ENCODE data around the gene SCGB3A1. TPM values are rescaled to one million over a fixed set of nuclear protein-coding genes. Genes with fewer than 3 reads are reported as not detected.

The SCGB3A1 gene
- total RNA-seq, 2 experiments from 2014 or later: not detected

DNA sequence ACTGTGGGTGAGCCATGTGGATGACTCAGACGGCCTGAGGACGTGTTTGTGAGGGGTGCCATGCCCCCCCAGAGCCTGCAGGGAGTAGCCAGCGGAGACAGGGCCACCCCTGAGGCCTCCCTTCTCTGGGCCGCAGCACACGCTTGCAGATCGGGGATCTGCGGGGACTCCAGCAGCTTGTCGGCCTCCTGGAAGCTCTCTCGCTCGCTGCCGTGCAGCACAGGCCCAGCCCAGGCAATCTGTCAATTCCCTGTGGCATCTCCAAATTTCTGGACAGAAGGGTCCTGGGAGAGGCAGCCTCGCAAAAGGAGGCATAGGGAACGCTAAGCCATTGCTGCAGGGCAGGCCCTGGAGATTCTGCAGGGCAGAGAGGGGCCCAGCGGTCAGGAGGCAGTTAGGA is 36.9 kb upstream of the SCGB3A1 start:
- ATAC-seq (no peak), DNase-seq (no peak)
- Mint-ChIP-seq H3K4me1 (ENCODE audit: low read depth) (peaks cover 8% of the 10 kb centered on the region), H3K27me3 (no peaks in the 10 kb centered on the region), H3K36me3 (ENCODE audit: low read depth) (no peaks in the 10 kb centered on the region), H3K9me3 (no peaks in the 10 kb centered on the region), H3K27ac (no peak overlapping the region), H3K4me3 (no peak overlapping the region)
- TF ChIP-seq, protein P1, sequence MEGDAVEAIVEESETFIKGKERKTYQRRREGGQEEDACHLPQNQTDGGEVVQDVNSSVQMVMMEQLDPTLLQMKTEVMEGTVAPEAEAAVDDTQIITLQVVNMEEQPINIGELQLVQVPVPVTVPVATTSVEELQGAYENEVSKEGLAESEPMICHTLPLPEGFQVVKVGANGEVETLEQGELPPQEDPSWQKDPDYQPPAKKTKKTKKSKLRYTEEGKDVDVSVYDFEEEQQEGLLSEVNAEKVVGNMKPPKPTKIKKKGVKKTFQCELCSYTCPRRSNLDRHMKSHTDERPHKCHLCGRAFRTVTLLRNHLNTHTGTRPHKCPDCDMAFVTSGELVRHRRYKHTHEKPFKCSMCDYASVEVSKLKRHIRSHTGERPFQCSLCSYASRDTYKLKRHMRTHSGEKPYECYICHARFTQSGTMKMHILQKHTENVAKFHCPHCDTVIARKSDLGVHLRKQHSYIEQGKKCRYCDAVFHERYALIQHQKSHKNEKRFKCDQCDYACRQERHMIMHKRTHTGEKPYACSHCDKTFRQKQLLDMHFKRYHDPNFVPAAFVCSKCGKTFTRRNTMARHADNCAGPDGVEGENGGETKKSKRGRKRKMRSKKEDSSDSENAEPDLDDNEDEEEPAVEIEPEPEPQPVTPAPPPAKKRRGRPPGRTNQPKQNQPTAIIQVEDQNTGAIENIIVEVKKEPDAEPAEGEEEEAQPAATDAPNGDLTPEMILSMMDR (IDR thresholded peaks at IDR 0.05): no peak
- ChIA-PET CTCF (no interaction called here), POLR2A (no interaction called here)
- intact Hi-C loops (cut with micrococcal nuclease): no loop called here

DNA sequence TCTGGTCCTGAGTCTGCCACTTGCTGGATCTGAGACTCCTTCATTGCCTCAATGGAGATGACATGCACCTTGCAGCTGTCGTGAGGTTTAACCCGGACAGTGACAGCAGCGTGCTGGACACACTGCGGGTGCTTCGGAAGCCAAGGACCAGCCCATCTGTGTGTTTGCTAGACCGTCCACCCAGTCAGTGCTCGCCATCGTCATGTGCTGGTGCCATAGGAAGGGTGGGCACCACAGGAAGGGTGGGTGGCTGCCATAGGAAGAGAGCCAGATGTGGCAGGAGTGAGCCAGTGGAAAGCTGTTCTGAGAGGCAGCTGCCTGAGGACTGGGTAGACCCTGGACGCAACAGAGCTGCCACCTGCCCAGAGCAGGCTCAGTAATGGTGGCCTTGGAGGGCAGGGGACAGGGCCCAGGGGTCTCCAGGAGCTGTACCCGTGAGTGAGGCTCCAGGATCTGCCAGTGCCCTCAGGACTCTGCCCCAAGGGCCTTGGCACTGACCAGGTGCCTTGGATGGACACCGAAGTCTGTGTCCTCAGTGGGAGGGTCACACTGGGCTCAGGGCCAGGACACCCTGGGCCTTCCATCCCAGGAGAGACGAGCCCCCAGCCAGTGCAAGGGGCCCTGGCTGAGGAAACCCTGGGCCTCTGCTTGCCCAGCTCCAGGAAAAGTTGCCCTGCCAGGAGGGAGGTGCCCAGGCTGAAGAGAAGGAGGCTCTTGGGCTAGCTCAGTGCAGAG is 36.3 kb upstream of the SCGB3A1 start:
- intact Hi-C loops (cut with micrococcal nuclease): no loop called here
- ChIA-PET CTCF (no interaction called here), POLR2A (no interaction called here)
- H3K27ac Mint-ChIP-seq: no peak overlapping the region
- H3K9me3 Mint-ChIP-seq: no peaks in the 10 kb centered on the region
- no peak for DNase-seq
- no peaks in the 10 kb centered on the region for H3K27me3 Mint-ChIP-seq
- no peak for ATAC-seq
- TF ChIP-seq, protein P1 (IDR thresholded peaks at IDR 0.05): no peak
- H3K4me3 Mint-ChIP-seq: no peak overlapping the region
- peaks cover 8% of the 10 kb centered on the region for H3K4me1 Mint-ChIP-seq (ENCODE audit: low read depth)
- no peaks in the 10 kb centered on the region for H3K36me3 Mint-ChIP-seq (ENCODE audit: low read depth)

DNA sequence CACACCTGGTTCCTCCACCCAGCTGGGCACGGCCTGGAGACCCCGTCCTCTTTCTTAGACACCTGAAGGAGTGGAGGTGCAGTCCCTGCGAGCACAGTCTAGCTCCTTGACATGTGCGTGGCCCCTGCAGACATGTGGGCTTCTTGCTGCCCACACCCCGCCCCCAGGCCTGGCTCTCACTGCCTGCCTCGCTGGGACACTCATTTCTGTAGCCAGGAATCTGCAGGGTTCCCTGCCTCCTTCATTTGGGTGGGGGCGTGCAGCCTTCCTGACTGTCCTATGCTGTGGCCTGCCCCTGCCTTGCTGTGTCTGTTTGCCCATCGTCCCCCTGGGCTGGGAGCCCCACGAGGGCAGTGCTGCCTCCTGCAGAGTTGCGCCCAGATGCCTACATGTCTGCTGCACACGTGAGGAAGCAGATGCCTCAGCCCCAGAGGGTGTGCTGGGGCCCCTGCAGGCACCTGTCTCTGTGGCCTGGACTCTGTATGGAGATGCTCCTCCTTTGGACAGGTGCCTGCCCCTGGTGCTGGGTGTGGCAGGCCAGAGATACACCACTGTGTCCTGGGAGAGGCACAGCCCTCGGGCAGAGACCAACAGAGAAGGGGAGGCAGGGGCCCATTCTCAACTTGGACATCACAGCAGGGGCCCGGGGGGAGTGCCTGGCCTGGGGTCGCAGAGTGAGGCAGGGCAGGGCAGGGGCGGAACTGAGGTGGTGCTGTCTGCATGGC is 35.5 kb upstream of the SCGB3A1 start:
- Mint-ChIP-seq H3K4me1 (ENCODE audit: low read depth) (peaks cover 8% of the 10 kb centered on the region), H3K9me3 (no peaks in the 10 kb centered on the region), H3K4me3 (no peak overlapping the region), H3K27ac (no peak overlapping the region), H3K36me3 (ENCODE audit: low read depth) (no peaks in the 10 kb centered on the region), H3K27me3 (no peaks in the 10 kb centered on the region)
- POLR2A ChIA-PET: no interaction called here
- no peak for DNase-seq
- intact Hi-C loops (cut with micrococcal nuclease): no loop called here
- CTCF ChIA-PET: no interaction called here
- TF ChIP-seq, protein P1 (IDR thresholded peaks at IDR 0.05): no peak
- no peak for ATAC-seq

DNA sequence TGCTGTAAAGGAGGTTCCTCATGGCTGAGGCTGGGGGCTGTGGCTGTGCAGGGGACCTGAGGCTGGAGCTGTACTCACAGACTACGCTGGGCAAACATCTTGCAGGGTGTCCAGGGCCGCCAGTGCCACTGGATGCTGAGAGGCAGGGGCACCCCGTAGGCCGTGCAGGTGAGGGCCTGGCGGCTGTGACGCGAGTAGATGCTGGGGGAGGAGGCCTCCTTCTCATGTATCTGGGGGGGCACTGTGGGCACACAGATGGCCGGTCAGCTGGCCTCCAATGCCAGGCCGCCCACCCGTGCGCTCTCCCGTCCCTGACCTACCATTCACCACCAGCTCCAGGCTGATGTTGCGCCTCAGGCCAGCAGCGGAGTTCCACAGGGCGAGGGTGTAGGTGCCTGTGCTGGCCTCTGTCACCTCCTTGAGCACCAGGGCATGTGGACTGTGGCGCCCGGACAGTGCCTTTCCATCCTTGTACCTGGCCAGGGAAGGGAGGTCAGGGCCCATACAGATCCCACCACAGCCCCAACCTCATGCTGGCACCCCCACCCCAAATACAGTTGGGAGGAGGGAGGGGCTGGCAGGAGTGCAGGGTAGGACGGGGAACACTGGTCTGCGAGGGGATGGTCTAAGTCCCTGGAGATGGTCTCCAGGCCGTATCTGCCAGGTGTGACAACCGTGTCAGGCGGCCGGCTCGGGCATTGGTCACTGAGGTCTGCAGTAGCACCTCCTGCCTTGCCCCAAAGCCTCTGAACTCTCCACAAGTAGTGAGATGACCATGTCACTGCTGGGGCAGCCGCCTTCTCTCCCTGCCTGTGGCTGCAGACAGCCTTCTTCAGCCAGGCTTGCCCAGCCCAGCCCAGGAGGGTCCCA is 34.7 kb upstream of the SCGB3A1 start:
- POLR2A ChIA-PET: no interaction called here
- Mint-ChIP-seq H3K36me3 (ENCODE audit: low read depth) (no peaks in the 10 kb centered on the region), H3K27me3 (no peaks in the 10 kb centered on the region), H3K9me3 (no peaks in the 10 kb centered on the region), H3K27ac (no peak overlapping the region), H3K4me3 (no peak overlapping the region), H3K4me1 (ENCODE audit: low read depth) (peaks cover 8% of the 10 kb centered on the region)
- ATAC-seq (no peak), DNase-seq (no peak)
- TF ChIP-seq, protein P1 (IDR thresholded peaks at IDR 0.05): no peak
- intact Hi-C loops (cut with micrococcal nuclease): no loop called here
- CTCF ChIA-PET: no interaction called here
